PFSK-1 (cell line): ENCODE results near the gene LPCAT2.

Source experiments
- FOXP2 ChIP-seq: optimal IDR thresholded peaks from 2 replicates; pipeline ENCODE3; 2011; ENCODE audit warnings: borderline replicate concordance, control low read depth, inconsistent platforms; ENCODE audit not compliant: insufficient read depth; ENCODE audit errors: extremely low read length, extremely low read depth
- POLR2AphosphoS5 ChIP-seq: IDR thresholded peaks from 2 replicates; pipeline ENCODE4 v1.6.1; 2012; ENCODE audit warnings: low read depth, mild to moderate bottlenecking, control low read depth, low read length, moderate library complexity
- REST ChIP-seq, 2 experiments: IDR thresholded peaks; 2 replicates each; pipeline versions ENCODE4 v1.6.1 to v1.8.0; 2011 to 2012; ENCODE audit warnings: low read depth in 2 of 2, low read length in 2 of 2, control low read depth in 1 of 2, inconsistent platforms in 1 of 2, mild to moderate bottlenecking in 1 of 2, moderate library complexity in 1 of 2; ENCODE audit not compliant: insufficient read depth in 1 of 2
- SIN3A ChIP-seq: IDR thresholded peaks from 2 replicates; pipeline ENCODE4 v1.6.1; 2012; ENCODE audit warnings: mild to moderate bottlenecking, low read length, moderate library complexity, borderline replicate concordance; ENCODE audit not compliant: insufficient read depth
- TAF1 ChIP-seq: IDR thresholded peaks from 2 replicates; pipeline ENCODE4 v1.6.1; 2012; ENCODE audit warnings: low read length, control low read depth, borderline replicate concordance; ENCODE audit not compliant: insufficient read depth

The LPCAT2 gene

GRCh38 chr16:55500530-55501011, 8.3 kb upstream of the LPCAT2 start:
- TF ChIP-seq TAF1 (no peak), SIN3A (no peak), FOXP2 (no peak), REST (IDR thresholded peaks at IDR 0.05; ENCODE audit: insufficient read depth in 1 of 2, low read depth in 2 of 2, low read length in 2 of 2) (no peak), POLR2AphosphoS5 (no peak)

GRCh38 chr16:55501549-55502322, 7.1 kb upstream of the LPCAT2 start:
- TF ChIP-seq TAF1, result no peak
- TF ChIP-seq SIN3A, result no peak
- TF ChIP-seq REST (IDR thresholded peaks at IDR 0.05; ENCODE audit: insufficient read depth in 1 of 2, low read depth in 2 of 2, low read length in 2 of 2), result no peak
- no peak for TF ChIP-seq FOXP2
- no peak for TF ChIP-seq POLR2AphosphoS5

GRCh38 chr16:55502801-55503366, 6.0 kb upstream of the LPCAT2 start:
- TF ChIP-seq REST (IDR thresholded peaks at IDR 0.05; ENCODE audit: insufficient read depth in 1 of 2, low read depth in 2 of 2, low read length in 2 of 2) (no peak), TAF1 (0 out of 2 replicates have a peak, but pooled peaks have one; percentile 15), FOXP2 (peak; percentile 34), SIN3A (no peak), POLR2AphosphoS5 (0 out of 2 replicates have a peak, but pooled peaks have one; percentile 24)

- TF ChIP-seq TAF1 (no peak), POLR2AphosphoS5 (no peak), FOXP2 (no peak), REST (IDR thresholded peaks at IDR 0.05; ENCODE audit: insufficient read depth in 1 of 2, low read depth in 2 of 2, low read length in 2 of 2) (no peak), SIN3A (no peak)
These were observed 4.9 kb upstream of the LPCAT2 start for GRCh38 chr16:55503726-55504550.
